DMS 273 (cell line): ENCODE data around the gene PHEX.

Source experiments
- DNase-seq: peaks from one replicate; lab custom pipeline; 2025; ENCODE audit not compliant: unreplicated experiment; lab: John Stamatoyannopoulos, UW

The PHEX gene

DNA sequence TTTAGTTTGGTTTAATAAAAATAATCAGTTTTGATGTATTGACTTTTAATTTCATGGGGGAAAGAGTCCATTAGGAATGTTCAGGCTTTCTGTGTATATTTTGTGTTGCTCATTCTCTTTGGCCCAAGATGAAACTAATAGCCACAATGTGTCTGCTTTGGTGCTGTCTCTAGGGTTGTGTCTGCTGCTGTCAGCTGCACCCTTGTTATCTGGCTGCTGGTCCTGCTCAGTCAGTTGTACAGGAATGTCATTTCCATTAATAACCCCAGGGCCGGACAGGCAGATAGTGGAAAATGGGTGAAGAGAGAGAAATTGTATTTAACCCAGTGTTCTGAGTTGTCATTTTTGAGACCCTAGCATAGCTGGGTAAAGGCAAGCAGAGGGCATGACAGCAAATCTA, 115.1 kb downstream of the PHEX start:
- DNase-seq = no peak

DNA sequence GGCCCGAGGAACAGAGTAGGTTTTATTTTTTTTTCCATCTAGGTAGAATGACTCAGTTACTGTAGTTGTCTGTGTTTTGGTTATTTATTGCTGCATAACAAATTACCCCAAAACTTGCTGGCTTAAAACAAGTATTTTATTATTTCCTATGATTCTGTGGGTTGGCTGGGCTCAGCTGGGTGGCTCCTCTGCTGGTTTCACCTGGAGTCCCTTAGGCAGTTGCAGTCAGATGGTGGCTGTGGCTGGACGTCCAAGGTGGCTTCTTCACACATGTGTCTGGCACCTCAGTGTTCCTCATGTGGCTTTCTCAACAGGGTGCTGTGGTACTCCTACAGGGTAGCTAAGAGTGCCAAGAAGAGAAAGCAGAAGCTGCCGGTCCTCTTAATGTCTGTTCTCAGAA, 115.8 kb downstream of the PHEX start:
- DNase-seq = no peak

DNA sequence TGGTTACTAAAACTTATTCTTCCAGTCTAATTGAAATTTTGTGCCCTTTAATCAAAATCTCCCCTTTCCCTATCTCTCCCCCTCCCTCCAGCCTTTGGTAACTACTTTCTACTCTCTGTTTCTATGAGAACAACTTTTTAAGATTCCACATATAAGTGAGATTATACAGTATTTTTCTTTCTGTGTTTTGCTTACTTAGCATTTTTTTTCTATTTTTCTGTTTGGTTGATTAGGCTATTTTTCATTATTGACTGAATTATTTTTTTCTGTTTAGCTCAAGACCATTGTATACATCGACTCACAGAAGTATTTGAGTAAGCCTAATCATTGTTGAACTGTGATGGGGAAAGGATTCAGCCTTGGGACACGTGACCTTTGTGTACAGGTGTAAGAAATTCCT, 116.4 kb downstream of the PHEX start:
- DNase-seq = no peak

DNA sequence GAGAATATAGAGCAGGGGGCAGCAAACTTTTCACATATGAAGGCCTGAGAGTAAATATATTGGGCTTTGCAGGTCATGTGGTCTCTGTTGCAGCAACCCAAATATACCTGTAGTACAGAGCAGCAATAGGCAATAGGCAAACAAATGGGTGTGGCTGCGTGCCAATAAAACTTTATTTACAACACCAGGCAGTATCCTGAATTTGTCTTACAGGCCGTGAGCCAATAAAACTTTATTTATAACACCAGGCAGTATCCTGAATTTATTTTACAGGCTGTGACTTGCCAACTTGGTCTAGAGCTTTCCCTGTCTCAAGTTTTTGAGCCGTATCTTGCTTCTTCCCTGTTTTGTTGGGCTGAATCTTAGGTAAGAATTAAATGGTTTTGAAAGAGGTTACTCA, 118.2 kb downstream of the PHEX start:
- no peak for DNase-seq

DNA sequence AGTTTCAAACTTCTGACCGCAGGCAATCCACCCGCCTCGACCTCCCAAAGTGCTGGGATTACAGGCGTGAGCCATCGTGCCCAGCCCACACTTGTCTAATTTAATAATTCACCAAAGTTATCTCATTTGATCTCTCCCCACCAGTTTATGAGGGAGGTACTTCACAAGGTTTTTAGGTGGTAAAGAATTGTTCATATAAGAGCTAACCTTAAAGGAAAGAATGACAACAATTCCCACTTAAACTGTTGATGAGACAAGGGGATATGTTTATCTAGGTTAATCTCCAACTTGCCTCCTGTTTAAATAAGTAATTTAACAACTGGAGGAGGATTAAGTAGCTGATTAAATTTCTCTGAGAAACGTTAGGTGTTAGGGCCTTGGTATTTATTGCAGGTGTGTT, 123.0 kb downstream of the PHEX start:
- no peak for DNase-seq

DNA sequence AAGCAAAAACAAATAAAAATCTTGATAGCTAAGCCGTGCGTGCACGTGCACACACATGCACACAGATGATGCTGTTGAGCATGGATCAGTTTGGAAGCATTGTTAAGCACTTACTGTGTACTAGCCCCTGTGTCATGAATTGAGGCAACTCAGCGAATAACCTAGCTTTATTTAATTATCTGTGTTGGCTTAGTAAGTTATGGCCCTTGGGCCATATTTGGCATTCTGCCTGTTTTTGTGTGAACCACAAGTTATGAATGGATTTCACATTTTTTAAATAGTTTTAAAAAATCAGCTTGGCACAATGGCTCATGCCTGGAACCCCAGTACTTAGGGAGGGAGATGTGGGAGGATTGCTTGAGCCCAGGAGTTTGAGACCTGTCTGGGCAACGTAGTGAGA, 126.9 kb downstream of the PHEX start:
- no peak for DNase-seq

DNA sequence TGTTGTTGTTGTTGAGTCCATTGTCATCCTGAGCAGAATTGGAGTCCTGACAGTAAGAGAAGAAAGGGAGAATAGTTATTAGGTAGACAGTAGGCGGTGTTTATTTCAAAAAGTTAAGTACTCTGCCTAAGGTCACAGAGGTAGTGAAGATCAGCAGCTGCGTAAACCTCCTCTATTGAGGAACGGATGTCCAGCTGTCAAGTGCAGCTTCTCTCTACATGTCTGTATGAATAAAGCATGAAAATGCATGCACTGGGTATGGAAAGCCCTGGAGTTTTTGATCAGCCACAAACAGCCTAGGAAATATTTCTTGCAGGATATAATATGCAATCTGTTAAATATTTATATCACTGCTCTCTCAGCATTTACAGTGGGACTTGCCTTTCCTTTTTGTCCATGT, 131.2 kb downstream of the PHEX start:
- no peak for DNase-seq

DNA sequence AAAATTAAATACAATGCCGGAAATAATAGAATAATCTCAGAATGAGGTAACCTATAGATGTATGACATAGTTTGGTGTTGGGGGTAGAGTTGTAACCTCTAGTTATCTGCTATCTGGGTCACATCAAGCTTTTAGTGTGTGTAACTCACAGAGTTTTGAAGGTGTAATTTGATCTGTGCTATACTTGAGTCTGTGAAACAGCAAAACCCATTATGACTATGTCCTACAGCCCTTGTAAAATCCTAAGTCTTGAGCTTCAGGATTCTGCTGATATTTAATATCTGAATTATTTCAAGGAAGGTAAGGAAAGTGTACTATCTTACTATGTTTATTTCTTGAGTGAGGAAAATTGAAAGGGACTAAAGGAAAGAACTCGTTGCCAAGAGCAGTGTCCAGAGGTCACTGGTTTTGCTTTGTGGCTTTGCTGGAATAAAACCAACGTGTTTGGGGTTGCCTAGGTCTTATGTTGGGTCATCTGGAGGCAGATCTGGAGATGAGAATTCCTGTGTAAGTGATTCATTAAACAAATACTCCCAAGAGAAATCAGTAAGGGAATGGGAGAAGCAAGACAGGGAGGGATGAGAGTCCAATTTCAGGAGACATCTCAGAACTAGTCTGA, 132.8 kb downstream of the PHEX start:
- no peak for DNase-seq

DNA sequence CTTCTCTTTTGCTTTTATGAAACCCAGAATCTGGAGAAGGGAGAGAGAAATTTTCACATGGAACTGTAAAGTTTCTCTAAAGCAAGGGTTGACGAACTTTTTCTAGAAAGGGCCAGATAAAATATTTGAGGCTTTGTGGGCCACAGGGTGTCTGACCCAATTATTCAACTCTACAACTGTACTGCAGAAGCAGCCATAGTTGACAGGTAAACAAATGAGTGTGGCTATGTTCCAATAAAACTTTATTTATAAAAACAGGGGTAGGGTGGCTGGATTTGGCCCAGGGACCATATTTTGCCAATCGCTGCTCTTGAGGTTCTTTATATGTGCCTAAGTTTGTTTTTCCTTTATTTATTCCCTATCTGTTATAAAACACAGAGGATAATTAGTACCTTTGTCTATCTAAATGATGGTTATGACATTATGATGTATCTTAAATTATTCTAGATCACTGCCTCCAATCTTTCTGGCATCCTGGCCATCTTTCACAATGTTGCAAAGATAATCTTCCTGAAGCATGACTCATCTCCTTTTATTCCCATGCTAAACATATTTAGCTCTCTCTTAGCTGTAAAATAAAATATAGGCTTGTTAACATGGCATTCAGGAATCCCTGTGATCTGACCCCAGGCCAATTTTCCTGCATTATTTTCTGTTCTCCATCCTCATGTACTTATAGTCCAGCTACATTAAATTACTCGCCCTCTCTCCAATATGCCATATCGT, 133.8 kb downstream of the PHEX start:
- no peak for DNase-seq

DNA sequence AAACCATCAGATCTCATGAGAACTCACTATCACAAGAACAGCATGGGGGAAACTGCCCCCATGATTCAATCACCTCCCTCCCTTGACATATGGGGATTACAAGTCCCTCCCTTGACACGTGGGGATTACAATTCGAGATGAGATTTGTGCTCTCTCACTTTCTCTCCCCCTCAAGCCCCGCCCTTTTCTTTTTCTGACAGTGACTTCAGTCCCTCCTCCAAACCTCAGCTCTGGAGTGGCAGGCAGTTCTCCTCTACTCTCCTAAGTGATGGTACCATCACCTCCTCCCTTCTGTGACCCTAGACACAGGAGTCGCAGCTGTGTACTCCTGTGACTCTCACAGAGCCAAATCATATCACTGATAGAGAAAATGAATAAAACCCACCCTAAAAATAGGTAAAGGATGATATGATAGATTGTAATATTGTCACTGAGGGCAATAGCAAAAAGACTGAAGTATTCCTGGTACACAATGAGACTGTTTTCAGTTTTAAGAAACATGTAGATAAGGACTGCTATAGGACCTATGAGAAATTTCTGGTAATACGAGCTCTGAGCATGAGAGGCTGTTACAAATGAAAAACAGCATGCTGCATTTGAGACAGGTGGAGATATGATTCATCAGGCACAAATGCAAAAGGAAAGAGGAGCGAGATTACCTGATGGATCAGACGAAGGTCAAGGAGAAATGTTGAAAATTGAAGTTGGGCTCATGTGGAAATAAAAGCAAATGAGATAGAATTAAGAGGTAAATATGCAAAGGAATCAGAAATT, 139.3 kb downstream of the PHEX start:
- DNase-seq = no peak

DNA sequence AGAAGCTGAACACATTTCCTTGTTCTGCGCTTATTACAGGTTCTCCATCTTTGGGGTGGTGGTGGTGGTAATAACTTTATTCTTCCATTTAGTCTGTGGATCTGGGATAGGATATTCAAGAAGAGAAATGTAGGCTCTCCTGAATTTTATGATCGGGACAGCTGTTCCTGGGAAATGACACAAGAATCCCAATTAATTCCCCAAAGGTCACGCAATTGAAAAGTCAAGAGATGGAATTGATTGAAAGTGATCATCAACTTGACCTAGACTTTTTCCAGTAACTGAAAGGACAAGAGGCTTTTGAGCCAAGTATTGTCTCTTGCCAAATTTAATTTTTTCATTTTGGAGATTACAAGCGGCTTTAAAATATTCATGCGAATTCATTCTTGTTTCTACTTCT, 141.8 kb downstream of the PHEX start:
- DNase-seq = no peak

DNA sequence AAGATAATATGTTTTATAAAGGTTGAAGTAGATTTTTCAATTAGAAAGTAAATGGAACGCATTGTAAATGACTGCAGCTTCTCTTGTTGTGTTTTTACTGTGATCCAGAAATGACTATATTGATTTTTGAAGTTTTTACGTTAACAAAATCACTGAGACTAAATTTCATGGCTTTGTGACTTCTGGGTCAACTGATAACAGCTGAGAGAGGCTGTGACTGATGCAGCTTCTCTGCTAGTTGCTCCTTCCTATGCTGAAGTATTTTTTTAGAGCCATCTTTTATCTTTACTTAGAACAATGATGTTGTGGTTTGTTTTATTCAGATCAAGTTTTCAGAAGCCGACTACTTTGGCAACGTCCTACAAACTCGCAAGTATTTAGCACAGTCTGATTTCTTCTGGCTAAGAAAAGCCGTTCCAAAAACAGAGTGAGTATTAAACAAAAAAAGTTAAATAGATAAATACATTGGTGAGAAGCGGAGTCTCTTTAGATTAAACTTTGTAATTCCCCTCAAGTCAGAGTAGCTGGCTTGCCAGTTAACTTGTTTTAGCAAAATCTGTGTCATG, 145.9 kb downstream of the PHEX start:
- no peak for DNase-seq

DNA sequence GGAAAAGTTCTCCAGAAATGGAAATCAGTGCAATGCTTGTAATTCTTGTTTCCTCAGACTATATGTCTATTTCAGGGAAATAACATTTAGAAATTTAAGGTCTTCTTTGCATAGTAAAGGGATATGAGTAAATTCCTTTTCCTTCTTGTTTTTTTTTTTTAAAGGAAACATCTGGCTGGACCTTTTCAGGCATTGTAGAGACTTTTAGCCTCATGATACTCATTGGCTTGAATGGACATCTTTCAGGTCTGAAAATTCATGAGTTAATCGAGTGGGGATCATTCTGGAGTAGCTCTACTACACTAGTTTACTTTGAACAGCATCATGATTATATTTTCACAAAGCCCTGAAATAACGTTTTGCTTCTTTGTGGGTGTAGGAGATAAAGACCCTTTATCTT, 152.0 kb downstream of the PHEX start:
- DNase-seq = no peak

DNA sequence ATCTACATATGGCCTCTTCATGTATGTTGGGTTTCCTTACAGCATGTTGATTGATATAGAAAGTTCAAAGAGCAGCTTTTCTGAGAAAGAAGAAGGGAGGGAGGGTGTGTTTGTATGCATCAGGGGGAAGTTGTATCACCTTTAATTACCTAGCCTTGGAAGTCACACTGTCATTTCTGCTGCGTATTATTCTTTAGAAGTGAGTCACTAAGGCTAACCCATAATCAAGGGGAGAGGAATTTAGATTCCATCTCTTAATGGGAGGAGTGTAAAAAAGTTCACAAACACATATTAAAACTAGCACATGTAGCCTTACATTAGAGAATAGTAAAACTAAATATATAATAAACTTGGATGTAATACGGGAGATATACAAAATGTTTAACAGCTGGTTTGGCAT, 154.0 kb downstream of the PHEX start:
- no peak for DNase-seq

DNA sequence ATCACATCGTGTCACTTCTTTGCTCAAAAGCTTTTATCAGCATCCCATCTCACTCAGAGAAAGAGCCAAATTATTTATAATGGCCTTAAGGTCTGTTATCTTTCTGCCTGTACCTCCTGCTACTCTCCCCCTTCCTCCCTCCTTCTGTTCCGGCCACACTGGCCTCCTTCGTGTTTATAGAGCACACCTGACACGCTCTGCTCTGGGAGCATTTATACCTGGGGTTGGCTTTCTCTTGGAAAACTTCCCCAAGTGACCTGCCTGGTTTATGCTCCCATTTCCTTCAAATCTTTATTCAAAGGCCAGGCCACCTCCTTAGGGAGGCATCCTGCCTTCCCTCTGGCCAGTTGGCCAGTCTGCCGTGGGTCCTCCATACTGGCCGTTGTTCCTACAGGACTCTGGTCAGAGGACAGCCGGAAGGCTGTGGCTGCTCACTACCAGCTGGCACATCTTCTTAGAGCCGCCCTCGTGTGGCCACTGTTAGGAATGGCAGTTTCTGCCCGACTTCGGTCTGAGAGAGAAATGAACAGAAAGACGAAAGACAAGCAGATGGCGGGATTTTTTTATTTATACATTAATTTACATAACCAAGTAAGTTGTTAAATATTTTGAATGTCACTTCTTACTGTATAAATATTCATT, 160.4 kb downstream of the PHEX start:
- peak; percentile 92 for DNase-seq

DNA sequence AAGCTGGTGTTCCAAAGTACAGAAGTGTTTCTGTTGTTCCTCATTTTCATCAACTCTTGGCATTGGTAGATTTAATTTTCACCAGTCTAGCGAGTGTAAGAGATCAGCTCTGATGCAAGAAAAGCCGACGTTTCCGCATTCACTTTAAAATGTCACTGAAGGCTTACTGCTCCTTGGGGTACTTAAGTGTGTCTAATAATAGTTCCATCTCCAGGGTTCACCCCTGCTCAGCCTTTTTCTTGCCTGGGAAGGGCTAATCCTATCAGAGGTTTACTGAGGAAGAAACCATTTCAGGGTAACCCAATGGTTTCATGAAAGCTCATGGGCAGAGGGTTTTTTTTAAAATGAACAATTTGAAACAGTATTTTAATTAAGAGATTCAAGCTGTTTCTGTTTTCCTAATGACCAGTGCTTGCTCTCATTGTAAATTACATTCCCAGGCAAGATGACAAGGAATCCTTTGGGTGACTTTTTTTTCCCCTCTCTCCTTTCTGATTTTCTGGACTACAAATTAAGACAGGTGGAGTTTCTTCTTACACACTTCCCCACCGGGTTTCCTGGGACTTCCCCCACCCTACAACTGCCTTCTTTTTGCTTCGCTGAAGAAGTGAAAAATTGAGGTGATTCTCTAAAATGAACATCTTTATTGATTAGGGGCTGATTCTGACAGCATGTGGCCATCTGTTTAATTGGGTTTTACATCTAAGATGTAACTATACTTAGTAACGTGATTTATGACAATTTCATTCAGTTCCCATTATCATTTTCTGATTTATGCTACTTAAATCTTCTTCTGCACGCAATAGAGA, 161.9 kb downstream of the PHEX start:
- peak; percentile 33 for DNase-seq

DNA sequence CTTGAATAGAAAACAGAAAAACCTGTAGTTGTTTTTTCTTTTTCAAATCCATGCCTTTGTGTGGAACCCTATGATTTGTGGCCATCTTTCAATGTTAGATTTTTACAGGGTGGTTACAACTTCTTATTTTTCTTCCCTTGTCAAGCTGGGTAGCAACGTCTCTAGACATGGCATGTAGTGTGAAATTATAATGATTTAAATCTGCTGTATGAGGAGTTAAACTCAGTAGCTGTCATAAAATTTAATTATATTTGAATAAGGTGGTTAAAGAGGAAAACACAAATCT, 162.5 kb downstream of the PHEX start:
- no peak for DNase-seq

DNA sequence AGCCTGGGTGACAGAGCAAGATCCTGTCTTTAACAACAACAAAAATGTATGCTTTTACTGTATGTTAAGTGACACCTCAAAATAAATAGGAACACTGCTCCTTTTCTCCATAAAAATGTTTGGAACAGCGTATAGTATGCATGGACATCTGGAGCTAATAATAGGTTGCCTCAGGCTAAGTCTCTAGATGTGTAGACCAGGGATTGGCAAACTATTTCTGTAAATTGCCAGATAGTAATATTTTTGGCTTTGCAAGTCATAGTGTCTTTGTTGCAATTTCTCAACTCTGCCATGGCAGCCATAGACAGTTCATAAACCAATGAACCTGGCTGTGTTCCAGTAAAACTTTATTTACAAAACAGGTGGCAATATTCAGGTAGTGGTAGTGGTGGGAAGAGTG, 164.0 kb downstream of the PHEX start:
- no peak for DNase-seq

DNA sequence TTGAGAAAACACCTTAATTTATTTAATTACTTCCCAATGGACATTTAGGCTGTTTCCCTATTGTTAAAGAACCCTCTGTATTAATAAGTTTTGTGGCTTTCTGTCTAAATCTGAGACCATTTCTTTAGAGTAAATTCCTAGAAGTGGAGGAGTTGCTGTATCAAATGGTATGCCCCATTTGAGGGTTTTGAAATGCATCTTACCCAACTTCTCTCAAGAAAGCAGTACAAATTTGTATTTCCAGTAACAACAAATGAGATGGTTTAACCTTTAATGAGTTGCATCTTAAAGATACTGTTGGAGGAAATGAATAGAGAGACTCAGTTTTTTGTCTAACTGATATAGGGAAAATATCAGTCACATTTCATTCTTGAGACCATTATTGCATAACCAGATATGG, 170.1 kb downstream of the PHEX start:
- DNase-seq = no peak

DNA sequence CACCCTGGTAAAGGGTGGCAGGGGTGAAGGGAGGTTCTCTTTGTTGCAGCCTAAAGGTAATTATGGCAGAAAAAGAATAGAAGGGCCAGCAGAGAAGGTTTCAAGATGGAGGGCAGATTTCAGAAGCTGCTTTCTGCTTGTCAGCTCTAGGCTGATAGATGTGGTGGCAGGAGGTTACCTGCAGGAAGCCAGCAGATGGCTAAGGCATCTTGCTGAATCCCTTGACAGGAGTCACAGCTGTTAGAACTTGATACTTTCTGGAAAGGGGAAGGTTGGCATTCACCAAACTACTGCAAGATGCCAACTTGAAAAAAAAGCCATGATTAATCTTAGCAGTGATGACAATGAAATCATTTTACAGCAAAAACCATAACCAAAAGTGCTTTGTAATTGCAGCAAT, 171.1 kb downstream of the PHEX start:
- DNase-seq = peak; percentile 84

DNA sequence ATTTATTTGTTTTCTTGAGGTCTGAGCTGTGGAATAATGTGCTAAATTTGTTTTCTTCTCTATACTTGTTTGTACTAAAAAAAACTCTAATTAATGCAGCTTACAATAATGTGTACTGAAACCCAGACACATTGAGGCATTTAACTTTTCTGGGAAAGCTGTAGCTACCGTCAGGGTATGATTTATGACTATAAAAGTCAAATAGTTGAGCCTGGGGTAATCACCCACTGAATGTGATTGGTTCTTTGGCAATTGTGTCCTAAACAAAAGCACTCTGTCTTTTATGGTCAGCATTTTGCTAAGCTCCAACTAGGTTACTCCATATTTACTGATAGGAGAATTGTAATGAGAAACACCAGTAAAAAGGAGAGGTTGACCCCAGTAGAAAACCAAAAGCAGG, 174.7 kb downstream of the PHEX start:
- no peak for DNase-seq
